Calu3 (cell line): Measurements from ENCODE around the gene TSPAN32. TPM values are rescaled to one million over a fixed set of nuclear protein-coding genes. Genes with fewer than 3 reads are reported as not detected.

Experiments used
- Bru-seq: library from RNA; stranded (reverse); fragments of 400-500 nt; gene quantifications from one replicate; lab custom pipeline; 2021; lab: Mats Ljungman, UMichigan
- BruChase-seq, 2 experiments: library from RNA; stranded (reverse); fragments of 400-500 nt; gene quantifications; one replicate each; lab custom pipeline; 2021; lab: Mats Ljungman, UMichigan
- BruUV-seq: library from RNA; stranded (reverse); fragments of 400-500 nt; replicated peaks from 2 replicates; lab custom pipeline; 2021; lab: Mats Ljungman, UMichigan
- CTCF ChIA-PET: fragments of 300-600 bp; sonication (Branson Sonifier 250); formaldehyde crosslinking; loops from one replicate; lab custom pipeline; 2022; ENCODE audit warnings: antibody characterized with exemption; lab: Charles Lee
- DNase-seq: peaks from one replicate; pipeline ENCODE4 v3.0.0; 2022
- H3K27ac Mint-ChIP-seq: one replicate; pipeline ENCODE4 v1.8.0; 2022; ENCODE audit warnings: mixed read lengths; ENCODE audit not compliant: unreplicated experiment
- H3K27me3 Mint-ChIP-seq: one replicate; pipeline ENCODE4 v1.8.0; 2022; ENCODE audit warnings: mixed read lengths; ENCODE audit not compliant: unreplicated experiment
- H3K36me3 Mint-ChIP-seq: one replicate; pipeline ENCODE4 v1.8.0; 2022; ENCODE audit warnings: mild to moderate bottlenecking, moderate library complexity, mixed read lengths; ENCODE audit not compliant: insufficient read depth, unreplicated experiment
- H3K4me1 Mint-ChIP-seq: one replicate; pipeline ENCODE4 v1.8.0; 2022; ENCODE audit warnings: mild to moderate bottlenecking, low read depth, mixed read lengths; ENCODE audit not compliant: unreplicated experiment
- H3K4me3 Mint-ChIP-seq: one replicate; pipeline ENCODE4 v1.8.0; 2022; ENCODE audit warnings: mild to moderate bottlenecking, low read depth, moderate library complexity, mixed read lengths; ENCODE audit not compliant: unreplicated experiment
- H3K9me3 Mint-ChIP-seq: one replicate; pipeline ENCODE4 v1.8.0; 2022; ENCODE audit warnings: low read depth, mixed read lengths; ENCODE audit not compliant: unreplicated experiment
- CTCF ChIP-seq: fragments of 200-600 bp; IDR thresholded peaks from one replicate; pipeline ENCODE4 v1.8.0; 2022; ENCODE audit warnings: antibody characterized with exemption; ENCODE audit not compliant: unreplicated experiment
- intact Hi-C: fragments of 100-400 bp; cut with micrococcal nuclease; formaldehyde crosslinking; loops from one replicate; pipeline ENCODE4 v1.10.0; 2022; ENCODE audit not compliant: unreplicated experiment
- long read RNA-seq: library from polyadenylated mRNA; stranded (forward); transcript quantifications from one replicate; pipeline ENCODE4 v2.0.0, GENCODE V29; 2022
- total RNA-seq: library from RNA; stranded (reverse); gene quantifications from 2 replicates; pipeline ENCODE4 v1.2.3, GENCODE V29; 2022

Gene TSPAN32
- total RNA-seq (not detected in 2 replicates), Bru-seq, nascent RNA (not detected), BruChase-seq, experiment 1, labeled RNA remaining after a 6-hour chase (not detected), BruChase-seq, experiment 2, labeled RNA remaining after a 2-hour chase (not detected)
- long read RNA-seq: 0 reads

- Mint-ChIP-seq H3K4me1 (no peaks in the 10 kb centered on the region), H3K4me3 (no peak within 1 kb of the TSS), H3K27me3 (peaks cover 34% of the 10 kb centered on the region), H3K27ac (no peak within 1 kb of the TSS), H3K36me3 (no peaks in the 10 kb centered on the region), H3K9me3 (no peaks in the 10 kb centered on the region)
- intact Hi-C loops: no loop called here
- CTCF ChIA-PET: interaction anchor here (0.6 to 1.3 kb wide), 5 partner anchors 78 to 279 kb away, joined by 3 to 12 read pairs (median 5); no protein-coding TSS in a partner anchor
- no peak for TF ChIP-seq CTCF
- DNase-seq: no peak
- no TSS peak for BruUV-seq
Measured at GRCh38 chr11:2301631-2302305, at the start of gene TSPAN32, which contains the start of gene C11orf21. TSPAN32 (plus strand) TSS chr11:2302013; CDS start chr11:2302150, 137 bp downstream. C11orf21 (minus strand) TSS chr11:2301918; CDS start chr11:2301808, 110 bp downstream.

GRCh38 chr11:2252018-2252417 lies 49.8 kb upstream of the TSPAN32 start:
- intact Hi-C loops: no loop called here
- no peak for TF ChIP-seq CTCF
- H3K4me3 Mint-ChIP-seq: no peak overlapping the region
- peaks cover 10% of the 10 kb centered on the region for H3K4me1 Mint-ChIP-seq
- no peak for DNase-seq
- no peaks in the 10 kb centered on the region for H3K9me3 Mint-ChIP-seq
- CTCF ChIA-PET: no interaction called here
- no peak overlapping the region for H3K27ac Mint-ChIP-seq
- H3K27me3 Mint-ChIP-seq: peaks cover 84% of the 10 kb centered on the region
- no TSS peak for BruUV-seq
- H3K36me3 Mint-ChIP-seq: no peaks in the 10 kb centered on the region

- H3K36me3 Mint-ChIP-seq: no peaks in the 10 kb centered on the region
- BruUV-seq: no TSS peak
- CTCF ChIA-PET: interaction anchor here (0.9 kb wide), 1 partner anchor 11 kb away, joined by 3 read pairs; no protein-coding TSS in a partner anchor
- H3K27me3 Mint-ChIP-seq: peaks cover 91% of the 10 kb centered on the region
- no peak for TF ChIP-seq CTCF
- peaks cover 12% of the 10 kb centered on the region for H3K4me1 Mint-ChIP-seq
- H3K27ac Mint-ChIP-seq: no peak overlapping the region
- DNase-seq: no peak
- intact Hi-C loops: no loop called here
- no peak overlapping the region for H3K4me3 Mint-ChIP-seq
- H3K9me3 Mint-ChIP-seq: no peaks in the 10 kb centered on the region
Measured at GRCh38 chr11:2256293-2256913, 45.4 kb upstream of the TSPAN32 start.

GRCh38 chr11:2256951-2257700 lies 44.7 kb upstream of the TSPAN32 start:
- no peaks in the 10 kb centered on the region for H3K9me3 Mint-ChIP-seq
- CTCF ChIA-PET: interaction anchor here (0.7 kb wide), 1 partner anchor 11 kb away, joined by 3 read pairs; no protein-coding TSS in a partner anchor
- intact Hi-C loops: no loop called here
- H3K27me3 Mint-ChIP-seq: peaks cover 93% of the 10 kb centered on the region
- TF ChIP-seq CTCF: no peak
- peaks cover 12% of the 10 kb centered on the region for H3K4me1 Mint-ChIP-seq
- no peak overlapping the region for H3K4me3 Mint-ChIP-seq
- H3K27ac Mint-ChIP-seq: no peak overlapping the region
- H3K36me3 Mint-ChIP-seq: no peaks in the 10 kb centered on the region
- BruUV-seq: no TSS peak
- DNase-seq: peak; percentile 43
